HG02571 (cell line): ENCODE measurements around the gene KRTAP12-3.
"Not testable (repeated sequence)": the region's sequence is repeated elsewhere in the genome, so short reads cannot be mapped to it uniquely, and the experiment has no call there.

Experiments
- ATAC-seq: cut with Tn5 transposase; IDR thresholded peaks from one replicate; pipeline ENCODE4 v1.9.1; 2021; ENCODE audit warnings: mild to moderate bottlenecking, moderate library complexity; ENCODE audit not compliant: unreplicated experiment

KRTAP12-3 gene

GRCh38 chr21:44682580-44683151 is 24.9 kb downstream of the KRTAP12-3 start:
- no peak for ATAC-seq

- no peak for ATAC-seq
Measured at GRCh38 chr21:44684077-44684476, 26.3 kb downstream of the KRTAP12-3 start.

GRCh38 chr21:44684483-44684882 is 26.8 kb downstream of the KRTAP12-3 start:
- ATAC-seq: no peak

GRCh38 chr21:44685050-44685449 is 27.3 kb downstream of the KRTAP12-3 start:
- not testable (repeated sequence) for ATAC-seq

- ATAC-seq: no peak
Measured at GRCh38 chr21:44686000-44686781, 28.5 kb downstream of the KRTAP12-3 start.

GRCh38 chr21:44686843-44687561 is 29.3 kb downstream of the KRTAP12-3 start:
- no peak for ATAC-seq

- ATAC-seq: no peak
Measured at GRCh38 chr21:44687671-44688070, 29.9 kb downstream of the KRTAP12-3 start.

GRCh38 chr21:44689740-44690139 is 32.0 kb downstream of the KRTAP12-3 start:
- ATAC-seq: not testable (repeated sequence)

- ATAC-seq: no peak
Measured at GRCh38 chr21:44691686-44692085, 34.0 kb downstream of the KRTAP12-3 start.

- ATAC-seq: no peak
Measured at GRCh38 chr21:44692798-44693512, 35.2 kb downstream of the KRTAP12-3 start.

- no peak for ATAC-seq
Measured at GRCh38 chr21:44694776-44695175, 37.0 kb downstream of the KRTAP12-3 start.

GRCh38 chr21:44695184-44695583 is 37.5 kb downstream of the KRTAP12-3 start:
- ATAC-seq: no peak

GRCh38 chr21:44695641-44696040 is 37.9 kb downstream of the KRTAP12-3 start:
- no peak for ATAC-seq

GRCh38 chr21:44696572-44696971 is 38.8 kb downstream of the KRTAP12-3 start:
- ATAC-seq: no peak

GRCh38 chr21:44697172-44697810 is 39.6 kb downstream of the KRTAP12-3 start, which contains the start of gene KRTAP10-12:
Gene KRTAP10-12 (plus strand): TSS chr21:44697172. CDS start chr21:44697202, 30 bp downstream.
- not testable (repeated sequence) for ATAC-seq

- no peak for ATAC-seq
Measured at GRCh38 chr21:44697811-44698734, 40.3 kb downstream of the KRTAP12-3 start.

GRCh38 chr21:44699502-44700001 is 41.8 kb downstream of the KRTAP12-3 start:
- no peak for ATAC-seq

- no peak for ATAC-seq
Measured at GRCh38 chr21:44700101-44701022, 42.6 kb downstream of the KRTAP12-3 start.
